Neural progenitor cell (in vitro differentiated cells): ENCODE measurements around the gene AFF1. TPM values are rescaled to one million over a fixed set of nuclear protein-coding genes. Genes with fewer than 3 reads are reported as not detected.

ENCODE experiments used
- DNase-seq: peaks from one replicate; pipeline ENCODE4 v3.0.0-alpha.2; 2016; ENCODE audit warnings: low spot score
- H2AFZ ChIP-seq: fragments of 200-600 bp; sonication (generic); replicated peaks from 2 replicates; pipeline ENCODE4 v1.6.1; 2016; ENCODE audit warnings: antibody characterized with exemption
- H3F3A ChIP-seq: fragments of 200-600 bp; sonication (generic); 2 replicates; pipeline ENCODE4 v1.6.1; 2016; ENCODE audit warnings: antibody characterized with exemption, low read depth
- H3K27ac ChIP-seq: fragments of 200-600 bp; sonication (generic); 2 replicates; pipeline ENCODE4 v1.5.1; 2016; ENCODE audit warnings: mild to moderate bottlenecking
- H3K27me3 ChIP-seq: fragments of 200-600 bp; sonication (generic); 2 replicates; pipeline ENCODE4 v1.6.1; 2016; ENCODE audit warnings: mild to moderate bottlenecking, moderate library complexity
- H3K36me3 ChIP-seq: fragments of 200-600 bp; sonication (generic); 2 replicates; pipeline ENCODE4 v1.5.1; 2016
- H3K4me1 ChIP-seq: fragments of 200-600 bp; sonication (generic); 2 replicates; pipeline ENCODE4 v1.6.1; 2016; ENCODE audit warnings: mixed run types
- H3K4me2 ChIP-seq: fragments of 200-600 bp; sonication (generic); 2 replicates; pipeline ENCODE4 v1.6.1; 2016
- H3K4me3 ChIP-seq: fragments of 200-600 bp; sonication (generic); 2 replicates; pipeline ENCODE4 v1.5.1; 2016
- H3K79me2 ChIP-seq: fragments of 200-600 bp; sonication (generic); 2 replicates; pipeline ENCODE4 v1.6.1; 2016; ENCODE audit warnings: low read depth
- H3K9ac ChIP-seq: fragments of 200-600 bp; sonication (generic); 2 replicates; pipeline ENCODE4 v1.6.1; 2016
- H3K9me3 ChIP-seq: fragments of 200-600 bp; sonication (generic); 2 replicates; pipeline ENCODE4 v1.5.1; 2016; ENCODE audit warnings: low read depth
- H4K20me1 ChIP-seq: fragments of 200-600 bp; sonication (generic); 2 replicates; pipeline ENCODE4 v1.6.1; 2016; ENCODE audit warnings: low read depth
- H3K27ac Mint-ChIP-seq: 3 replicates; pipeline ENCODE4 v1.8.0; 2021; ENCODE audit warnings: mixed read lengths
- H3K27me3 Mint-ChIP-seq: 2 replicates; pipeline ENCODE4 v1.8.0; 2022; ENCODE audit warnings: low read depth, mild to moderate bottlenecking, inconsistent platforms, moderate library complexity, mixed read lengths; ENCODE audit not compliant: insufficient read depth
- H3K36me3 Mint-ChIP-seq: 3 replicates; pipeline ENCODE4 v1.8.0; 2021; ENCODE audit warnings: mixed read lengths
- H3K4me1 Mint-ChIP-seq: 3 replicates; pipeline ENCODE4 v1.8.0; 2021; ENCODE audit warnings: mixed read lengths
- H3K4me3 Mint-ChIP-seq: 3 replicates; pipeline ENCODE4 v1.8.0; 2021; ENCODE audit warnings: mild to moderate bottlenecking, moderate library complexity, mixed read lengths
- H3K9me3 Mint-ChIP-seq: 3 replicates; pipeline ENCODE4 v1.8.0; 2020; ENCODE audit warnings: mixed read lengths
- EZH2 ChIP-seq: fragments of 200-600 bp; sonication (generic); IDR thresholded peaks from 2 replicates; pipeline ENCODE4 v1.6.1; 2017; ENCODE audit warnings: antibody characterized with exemption, mild to moderate bottlenecking, moderate library complexity
- EZH2phosphoT487 ChIP-seq: fragments of 200-600 bp; sonication (generic); IDR thresholded peaks from 2 replicates; pipeline ENCODE4 v1.6.1; 2017; ENCODE audit warnings: antibody characterized with exemption
- total RNA-seq: library from RNA; depleted of rRNA; stranded (reverse); fragments of >200 nt; gene quantifications from 2 replicates; pipeline ENCODE4 v1.2.3, GENCODE V29; 2015; ENCODE audit warnings: low replicate concordance
- TF ChIP-seq, protein P1 (sequence below): fragments of 200-600 bp; sonication (generic); IDR thresholded peaks from 2 replicates; pipeline ENCODE4 v1.5.1; 2017; ENCODE audit warnings: antibody characterized with exemption, mild to moderate bottlenecking

The AFF1 gene
- total RNA-seq, 1 donor from 2014 or later: 29.0 TPM

DNA sequence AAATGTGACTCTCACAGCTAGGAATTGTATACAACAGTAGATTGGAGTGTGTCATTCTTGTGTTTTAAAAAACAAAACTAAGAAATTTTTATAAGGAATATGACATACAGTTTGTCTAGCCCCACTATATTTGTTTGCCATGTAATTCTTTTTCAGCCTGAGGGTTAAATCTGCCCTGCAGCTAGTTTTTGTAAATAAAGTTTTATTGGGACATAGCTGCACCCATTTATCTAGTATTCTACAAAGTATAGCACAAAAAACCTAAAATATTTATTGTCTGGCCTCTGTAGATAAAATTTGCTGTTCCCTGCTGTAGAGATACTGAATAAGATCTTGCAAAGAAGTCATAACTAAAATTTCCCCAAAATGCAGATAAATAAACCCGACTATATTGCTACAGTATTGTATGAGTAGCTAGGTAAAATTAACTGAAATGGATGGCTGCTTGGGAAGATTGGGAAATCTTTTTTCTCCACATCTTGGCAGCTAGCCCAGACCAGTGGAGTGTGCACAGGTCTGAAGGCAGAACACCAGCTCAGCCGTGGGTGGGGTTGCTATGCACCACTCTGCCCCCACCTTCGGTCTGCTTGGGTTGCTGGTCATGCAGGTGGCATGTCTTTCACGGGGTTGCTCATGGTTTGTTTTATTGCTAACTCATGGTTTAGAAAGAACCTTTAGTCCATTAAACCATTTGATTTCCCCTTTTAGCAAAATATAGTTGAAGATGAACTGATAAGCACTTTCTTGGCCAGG, 157.8 kb downstream of the AFF1 start:
- Mint-ChIP-seq H3K36me3 (peaks cover 7% of the 10 kb centered on the region), H3K4me1 (peaks cover 17% of the 10 kb centered on the region), H3K27ac (no peak overlapping the region), H3K27me3 (no peaks in the 10 kb centered on the region), H3K4me3 (no peak overlapping the region), H3K9me3 (no peaks in the 10 kb centered on the region)
- H3K9ac ChIP-seq: no peak overlapping the region
- TF ChIP-seq EZH2phosphoT487 (no peak), EZH2 (no peak)
- TF ChIP-seq, protein P1, sequence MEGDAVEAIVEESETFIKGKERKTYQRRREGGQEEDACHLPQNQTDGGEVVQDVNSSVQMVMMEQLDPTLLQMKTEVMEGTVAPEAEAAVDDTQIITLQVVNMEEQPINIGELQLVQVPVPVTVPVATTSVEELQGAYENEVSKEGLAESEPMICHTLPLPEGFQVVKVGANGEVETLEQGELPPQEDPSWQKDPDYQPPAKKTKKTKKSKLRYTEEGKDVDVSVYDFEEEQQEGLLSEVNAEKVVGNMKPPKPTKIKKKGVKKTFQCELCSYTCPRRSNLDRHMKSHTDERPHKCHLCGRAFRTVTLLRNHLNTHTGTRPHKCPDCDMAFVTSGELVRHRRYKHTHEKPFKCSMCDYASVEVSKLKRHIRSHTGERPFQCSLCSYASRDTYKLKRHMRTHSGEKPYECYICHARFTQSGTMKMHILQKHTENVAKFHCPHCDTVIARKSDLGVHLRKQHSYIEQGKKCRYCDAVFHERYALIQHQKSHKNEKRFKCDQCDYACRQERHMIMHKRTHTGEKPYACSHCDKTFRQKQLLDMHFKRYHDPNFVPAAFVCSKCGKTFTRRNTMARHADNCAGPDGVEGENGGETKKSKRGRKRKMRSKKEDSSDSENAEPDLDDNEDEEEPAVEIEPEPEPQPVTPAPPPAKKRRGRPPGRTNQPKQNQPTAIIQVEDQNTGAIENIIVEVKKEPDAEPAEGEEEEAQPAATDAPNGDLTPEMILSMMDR: no peak
- H3K4me3 ChIP-seq: no peak overlapping the region
- H3K9me3 ChIP-seq: no peaks in the 10 kb centered on the region
- no peaks in the 10 kb centered on the region for H3K27me3 ChIP-seq
- H3K79me2 ChIP-seq: peaks cover 13% of the 10 kb centered on the region
- H3K36me3 ChIP-seq: no peaks in the 10 kb centered on the region
- H2AFZ ChIP-seq: no peak overlapping the region
- peaks cover 9% of the 10 kb centered on the region for H3K4me1 ChIP-seq
- H3F3A ChIP-seq: peaks cover 15% of the 10 kb centered on the region
- no peak for DNase-seq
- no peak overlapping the region for H3K4me2 ChIP-seq
- H3K27ac ChIP-seq: no peak overlapping the region
- H4K20me1 ChIP-seq: peaks cover 7% of the 10 kb centered on the region

DNA sequence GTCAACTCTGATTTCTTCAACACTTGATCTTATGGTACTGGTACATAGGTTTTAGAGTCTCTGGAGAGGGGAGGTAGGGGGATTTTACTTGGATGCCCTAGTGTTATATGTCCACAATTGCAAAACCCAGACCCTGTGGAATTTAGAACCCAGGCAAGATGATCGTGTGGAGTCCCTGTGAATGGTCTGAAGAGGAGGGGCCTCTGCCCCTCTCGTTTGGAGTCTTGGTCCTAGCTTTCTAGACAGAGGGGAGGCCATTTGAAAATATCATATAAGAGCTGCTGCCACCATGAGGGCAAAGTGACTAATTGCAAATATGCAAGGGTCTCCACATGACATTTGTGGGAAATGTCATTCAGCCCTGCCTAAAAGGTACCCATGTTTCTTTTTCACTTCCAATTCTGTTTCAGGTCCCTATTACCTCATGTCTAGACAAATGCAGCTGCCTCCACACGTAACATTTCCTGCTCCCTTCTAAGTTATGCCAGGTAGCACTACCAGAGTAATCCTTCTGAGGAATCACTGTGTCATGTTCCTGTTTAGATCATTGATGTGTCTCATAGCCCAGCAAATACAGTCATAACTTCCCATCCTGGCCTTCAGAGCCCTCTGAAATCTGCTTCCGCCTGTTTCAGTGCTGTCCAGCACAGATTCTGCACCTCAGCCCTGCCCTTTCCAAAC, 158.8 kb downstream of the AFF1 start:
- no peak overlapping the region for H3K4me3 ChIP-seq
- peaks cover 15% of the 10 kb centered on the region for H3K79me2 ChIP-seq
- DNase-seq: peak; percentile 77
- H3K9ac ChIP-seq: no peak overlapping the region
- TF ChIP-seq, protein P1: peak; percentile 67
- no peak for TF ChIP-seq EZH2
- Mint-ChIP-seq H3K9me3 (no peaks in the 10 kb centered on the region), H3K27ac (peak overlapping the region; percentile 78), H3K4me3 (no peak overlapping the region), H3K36me3 (peaks cover 7% of the 10 kb centered on the region), H3K4me1 (peaks cover 13% of the 10 kb centered on the region), H3K27me3 (no peaks in the 10 kb centered on the region)
- peaks cover 16% of the 10 kb centered on the region for H4K20me1 ChIP-seq
- no peak overlapping the region for H2AFZ ChIP-seq
- peaks cover 18% of the 10 kb centered on the region for H3F3A ChIP-seq
- no peaks in the 10 kb centered on the region for H3K36me3 ChIP-seq
- H3K27me3 ChIP-seq: no peaks in the 10 kb centered on the region
- no peak overlapping the region for H3K4me2 ChIP-seq
- no peaks in the 10 kb centered on the region for H3K9me3 ChIP-seq
- H3K27ac ChIP-seq: no peak overlapping the region
- H3K4me1 ChIP-seq: peaks cover 13% of the 10 kb centered on the region

DNA sequence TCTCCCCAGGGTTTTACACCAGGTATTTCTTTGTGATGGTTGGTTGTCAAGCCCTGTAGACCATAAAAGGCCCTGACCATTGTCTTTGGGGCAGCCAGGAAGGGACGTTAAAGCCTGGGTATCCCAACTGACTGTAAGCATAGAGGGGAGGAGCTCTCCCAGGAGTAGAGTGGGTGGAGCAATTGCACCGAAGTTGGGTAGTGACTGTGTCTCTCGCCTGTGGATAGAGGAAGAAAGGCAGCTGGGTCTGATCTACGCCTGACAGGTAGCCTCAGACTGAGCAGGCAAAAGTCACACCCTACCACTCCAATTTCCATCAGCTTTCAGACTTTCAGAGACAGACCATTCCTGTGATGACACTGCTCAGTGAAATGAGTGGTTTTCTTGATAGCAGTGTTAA, 162.3 kb downstream of the AFF1 start:
- no peak overlapping the region for H3K4me3 Mint-ChIP-seq
- H3K4me1 Mint-ChIP-seq: peaks cover 18% of the 10 kb centered on the region
- H3K9me3 Mint-ChIP-seq: no peaks in the 10 kb centered on the region
- H3K27me3 Mint-ChIP-seq: no peaks in the 10 kb centered on the region
- peak; percentile 26 for DNase-seq
- peak overlapping the region; percentile 34 for H3K27ac ChIP-seq
- H4K20me1 ChIP-seq: peaks cover 48% of the 10 kb centered on the region
- H3K9ac ChIP-seq: no peak overlapping the region
- H3K36me3 Mint-ChIP-seq: peaks cover 5% of the 10 kb centered on the region
- peaks cover 33% of the 10 kb centered on the region for H3K4me1 ChIP-seq
- H3K9me3 ChIP-seq: no peaks in the 10 kb centered on the region
- peaks cover 40% of the 10 kb centered on the region for H3F3A ChIP-seq
- no peak for TF ChIP-seq EZH2phosphoT487
- H3K36me3 ChIP-seq: no peaks in the 10 kb centered on the region
- no peaks in the 10 kb centered on the region for H3K27me3 ChIP-seq
- H2AFZ ChIP-seq: no peak overlapping the region
- H3K4me2 ChIP-seq: peak overlapping the region; percentile 33
- H3K79me2 ChIP-seq: peaks cover 24% of the 10 kb centered on the region
- no peak overlapping the region for H3K4me3 ChIP-seq
- H3K27ac Mint-ChIP-seq: no peak overlapping the region

DNA sequence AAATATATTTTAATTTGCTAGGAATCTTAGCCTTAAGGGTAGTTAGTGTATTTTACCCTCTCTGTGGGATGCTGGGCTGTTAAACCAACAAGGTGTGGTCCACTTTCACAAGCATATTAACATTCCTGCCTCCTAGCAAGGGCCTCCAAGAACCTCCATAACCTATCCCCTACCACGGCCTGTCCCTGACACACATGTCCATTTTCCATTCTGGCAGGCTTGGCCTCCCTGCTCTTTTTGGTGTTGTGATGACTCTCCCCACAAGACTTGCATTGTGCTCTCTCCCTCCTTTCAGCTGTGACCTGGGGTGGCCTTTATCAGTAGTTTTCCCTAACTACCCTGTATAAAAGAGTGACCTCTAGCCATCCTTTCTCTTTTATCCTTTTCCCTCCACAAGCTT, 165.4 kb downstream of the AFF1 start:
- Histone ChIP-seq H3K9me3 (no peaks in the 10 kb centered on the region), H3K4me1 (peaks cover 33% of the 10 kb centered on the region), H4K20me1 (peaks cover 49% of the 10 kb centered on the region), H3K79me2 (peaks cover 25% of the 10 kb centered on the region), H3K27me3 (no peaks in the 10 kb centered on the region), H3F3A (peaks cover 37% of the 10 kb centered on the region), H2AFZ (no peak overlapping the region), H3K9ac (no peak overlapping the region), H3K27ac (no peak overlapping the region), H3K36me3 (no peaks in the 10 kb centered on the region), H3K4me2 (peak overlapping the region; percentile 20), H3K4me3 (no peak overlapping the region)
- DNase-seq: peak; percentile 48
- Mint-ChIP-seq H3K4me1 (peaks cover 8% of the 10 kb centered on the region), H3K27ac (no peak overlapping the region), H3K27me3 (no peaks in the 10 kb centered on the region), H3K4me3 (no peak overlapping the region), H3K36me3 (peaks cover 5% of the 10 kb centered on the region), H3K9me3 (no peaks in the 10 kb centered on the region)
- TF ChIP-seq EZH2phosphoT487: no peak
- no peak for TF ChIP-seq EZH2
- TF ChIP-seq, protein P1: no peak
